Mucosa of stomach (tissue), 1 donor: ENCODE results near the gene MS4A15.

Source experiments
- H3K27me3 ChIP-seq: one replicate; pipeline ENCODE4 v1.7.0; 2013; ENCODE audit warnings: mild to moderate bottlenecking, low read length; ENCODE audit not compliant: control insufficient read depth, insufficient read depth
- H3K36me3 ChIP-seq: one replicate; pipeline ENCODE4 v1.7.0; 2013; ENCODE audit warnings: low read length; ENCODE audit not compliant: control insufficient read depth, insufficient read depth
- H3K4me1 ChIP-seq: one replicate; pipeline ENCODE4 v1.7.0; 2013; ENCODE audit warnings: mild to moderate bottlenecking, low read length; ENCODE audit not compliant: control insufficient read depth, insufficient read depth
- H3K4me3 ChIP-seq: one replicate; pipeline ENCODE4 v1.7.0; 2013; ENCODE audit warnings: low read length
- H3K9ac ChIP-seq: one replicate; pipeline ENCODE4 v1.7.0; 2013; ENCODE audit warnings: mild to moderate bottlenecking, low read length, moderate library complexity
- H3K9me3 ChIP-seq: one replicate; pipeline ENCODE4 v1.7.0; 2013; ENCODE audit warnings: mild to moderate bottlenecking, low read length, moderate library complexity; ENCODE audit not compliant: control insufficient read depth
- donor health status: Pancreatic carcinoma.

MS4A15 gene

GRCh38 chr11:60769811-60770210, 13.1 kb downstream of the MS4A15 start:
- H3K36me3 ChIP-seq: no peaks in the 10 kb centered on the region
- H3K4me3 ChIP-seq: no peak overlapping the region
- H3K9ac ChIP-seq: no peak overlapping the region
- H3K9me3 ChIP-seq: no peaks in the 10 kb centered on the region
- peaks cover 3% of the 10 kb centered on the region for H3K27me3 ChIP-seq
- H3K4me1 ChIP-seq: no peaks in the 10 kb centered on the region

- Histone ChIP-seq H3K4me3 (no peak overlapping the region), H3K27me3 (peaks cover 3% of the 10 kb centered on the region)
Measured at GRCh38 chr11:60771146-60771545, 14.5 kb downstream of the MS4A15 start.

GRCh38 chr11:60771879-60772525, 15.3 kb downstream of the MS4A15 start:
- Histone ChIP-seq H3K36me3 (no peaks in the 10 kb centered on the region), H3K9ac (no peak overlapping the region)

More at GRCh38 chr11:60771146-60771545, 14.5 kb downstream of the MS4A15 start:
- Histone ChIP-seq H3K36me3 (no peaks in the 10 kb centered on the region), H3K9me3 (no peaks in the 10 kb centered on the region), H3K9ac (no peak overlapping the region), H3K4me1 (no peaks in the 10 kb centered on the region)

GRCh38 chr11:60772666-60773065, 16.0 kb downstream of the MS4A15 start:
- Histone ChIP-seq H3K9ac (no peak overlapping the region), H3K27me3 (peaks cover 3% of the 10 kb centered on the region), H3K4me3 (no peak overlapping the region), H3K36me3 (no peaks in the 10 kb centered on the region), H3K4me1 (no peaks in the 10 kb centered on the region), H3K9me3 (no peaks in the 10 kb centered on the region)

More at GRCh38 chr11:60771879-60772525, 15.3 kb downstream of the MS4A15 start:
- no peaks in the 10 kb centered on the region for H3K4me1 ChIP-seq
- H3K4me3 ChIP-seq: no peak overlapping the region
- H3K9me3 ChIP-seq: no peaks in the 10 kb centered on the region
- peaks cover 3% of the 10 kb centered on the region for H3K27me3 ChIP-seq

- Histone ChIP-seq H3K4me3 (no peak overlapping the region), H3K9ac (no peak overlapping the region)
Measured at GRCh38 chr11:60774726-60775125, 18.1 kb downstream of the MS4A15 start.

GRCh38 chr11:60775420-60775961, 18.8 kb downstream of the MS4A15 start:
- Histone ChIP-seq H3K27me3 (peaks cover 3% of the 10 kb centered on the region), H3K9ac (no peak overlapping the region), H3K4me3 (no peak overlapping the region)

More at GRCh38 chr11:60774726-60775125, 18.1 kb downstream of the MS4A15 start:
- H3K9me3 ChIP-seq: no peaks in the 10 kb centered on the region
- peaks cover 3% of the 10 kb centered on the region for H3K27me3 ChIP-seq
- no peaks in the 10 kb centered on the region for H3K36me3 ChIP-seq
- H3K4me1 ChIP-seq: no peaks in the 10 kb centered on the region

GRCh38 chr11:60776167-60776566, 19.5 kb downstream of the MS4A15 start:
- Histone ChIP-seq H3K9me3 (no peaks in the 10 kb centered on the region), H3K36me3 (no peaks in the 10 kb centered on the region), H3K4me1 (no peaks in the 10 kb centered on the region), H3K4me3 (no peak overlapping the region), H3K9ac (no peak overlapping the region), H3K27me3 (no peaks in the 10 kb centered on the region)

More at GRCh38 chr11:60775420-60775961, 18.8 kb downstream of the MS4A15 start:
- Histone ChIP-seq H3K4me1 (no peaks in the 10 kb centered on the region), H3K9me3 (no peaks in the 10 kb centered on the region), H3K36me3 (no peaks in the 10 kb centered on the region)

GRCh38 chr11:60777106-60777505, 20.4 kb downstream of the MS4A15 start:
- Histone ChIP-seq H3K27me3 (no peaks in the 10 kb centered on the region), H3K9ac (no peak overlapping the region), H3K36me3 (no peaks in the 10 kb centered on the region), H3K9me3 (no peaks in the 10 kb centered on the region), H3K4me1 (no peaks in the 10 kb centered on the region), H3K4me3 (no peak overlapping the region)

GRCh38 chr11:60777572-60777971, 20.9 kb downstream of the MS4A15 start:
- Histone ChIP-seq H3K9me3 (no peaks in the 10 kb centered on the region), H3K27me3 (no peaks in the 10 kb centered on the region), H3K9ac (no peak overlapping the region), H3K36me3 (no peaks in the 10 kb centered on the region), H3K4me3 (no peak overlapping the region), H3K4me1 (no peaks in the 10 kb centered on the region)

GRCh38 chr11:60780065-60780464, 23.4 kb downstream of the MS4A15 start:
- H3K4me1 ChIP-seq: no peaks in the 10 kb centered on the region

GRCh38 chr11:60780774-60781173, 24.1 kb downstream of the MS4A15 start:
- H3K36me3 ChIP-seq: no peaks in the 10 kb centered on the region

More at GRCh38 chr11:60780065-60780464, 23.4 kb downstream of the MS4A15 start:
- H3K9me3 ChIP-seq: no peaks in the 10 kb centered on the region
- H3K27me3 ChIP-seq: no peaks in the 10 kb centered on the region
- H3K36me3 ChIP-seq: no peaks in the 10 kb centered on the region
- no peak overlapping the region for H3K9ac ChIP-seq
- H3K4me3 ChIP-seq: no peak overlapping the region

GRCh38 chr11:60781286-60781980, 24.8 kb downstream of the MS4A15 start:
- Histone ChIP-seq H3K27me3 (no peaks in the 10 kb centered on the region), H3K4me1 (no peaks in the 10 kb centered on the region), H3K36me3 (no peaks in the 10 kb centered on the region), H3K9ac (no peak overlapping the region), H3K4me3 (no peak overlapping the region), H3K9me3 (no peaks in the 10 kb centered on the region)

More at GRCh38 chr11:60780774-60781173, 24.1 kb downstream of the MS4A15 start:
- H3K27me3 ChIP-seq: no peaks in the 10 kb centered on the region
- H3K4me1 ChIP-seq: no peaks in the 10 kb centered on the region
- H3K9me3 ChIP-seq: no peaks in the 10 kb centered on the region
- H3K4me3 ChIP-seq: no peak overlapping the region
- H3K9ac ChIP-seq: no peak overlapping the region
